ENCODE results near the gene VOPP1.

DNA sequence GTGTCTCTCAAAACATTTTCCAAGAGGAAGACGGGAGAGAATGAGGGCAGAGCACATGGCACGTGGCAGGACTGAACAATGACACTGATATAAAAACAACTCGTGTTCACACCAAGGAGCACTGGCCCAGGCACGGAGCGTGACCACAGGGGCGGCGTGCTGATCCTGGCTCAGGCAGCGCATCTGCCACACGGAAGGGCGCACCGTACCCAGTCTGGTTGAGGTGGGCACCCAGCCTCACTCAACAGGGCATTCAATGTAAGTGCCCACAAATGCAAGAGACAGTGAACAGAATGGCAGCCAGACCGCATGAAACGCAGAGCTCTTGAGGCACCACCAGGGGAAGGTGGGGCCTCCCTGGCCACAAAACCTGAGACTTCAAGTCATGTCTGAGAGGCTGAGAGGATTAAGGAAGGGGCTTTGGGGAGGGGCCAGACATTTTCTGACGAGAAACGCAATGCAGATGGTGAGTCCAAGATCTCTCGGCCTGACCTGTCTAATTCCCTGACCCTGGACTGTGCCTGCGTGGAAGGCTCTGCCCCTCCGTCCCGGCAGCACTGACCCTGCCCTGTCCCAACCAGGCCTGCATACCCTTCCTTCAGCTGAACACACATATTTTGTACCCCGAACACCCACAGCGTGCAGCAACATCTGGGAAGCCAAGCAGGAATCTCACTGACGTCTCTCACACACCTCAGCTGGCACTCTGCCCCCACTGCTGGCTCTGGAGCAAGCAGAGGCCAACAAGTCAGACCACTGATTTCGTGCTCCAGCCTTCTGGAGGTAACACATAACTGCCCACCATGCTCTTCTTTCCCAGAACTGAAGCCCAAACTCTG lies 35.5 kb downstream of the VOPP1 start:
- TF ChIP-seq, protein P1, sequence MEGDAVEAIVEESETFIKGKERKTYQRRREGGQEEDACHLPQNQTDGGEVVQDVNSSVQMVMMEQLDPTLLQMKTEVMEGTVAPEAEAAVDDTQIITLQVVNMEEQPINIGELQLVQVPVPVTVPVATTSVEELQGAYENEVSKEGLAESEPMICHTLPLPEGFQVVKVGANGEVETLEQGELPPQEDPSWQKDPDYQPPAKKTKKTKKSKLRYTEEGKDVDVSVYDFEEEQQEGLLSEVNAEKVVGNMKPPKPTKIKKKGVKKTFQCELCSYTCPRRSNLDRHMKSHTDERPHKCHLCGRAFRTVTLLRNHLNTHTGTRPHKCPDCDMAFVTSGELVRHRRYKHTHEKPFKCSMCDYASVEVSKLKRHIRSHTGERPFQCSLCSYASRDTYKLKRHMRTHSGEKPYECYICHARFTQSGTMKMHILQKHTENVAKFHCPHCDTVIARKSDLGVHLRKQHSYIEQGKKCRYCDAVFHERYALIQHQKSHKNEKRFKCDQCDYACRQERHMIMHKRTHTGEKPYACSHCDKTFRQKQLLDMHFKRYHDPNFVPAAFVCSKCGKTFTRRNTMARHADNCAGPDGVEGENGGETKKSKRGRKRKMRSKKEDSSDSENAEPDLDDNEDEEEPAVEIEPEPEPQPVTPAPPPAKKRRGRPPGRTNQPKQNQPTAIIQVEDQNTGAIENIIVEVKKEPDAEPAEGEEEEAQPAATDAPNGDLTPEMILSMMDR (conservative IDR thresholded peaks at IDR 0.05; ENCODE audit: low read depth, low read length): no peak
- no peak for TF ChIP-seq EZH2phosphoT487 (IDR thresholded peaks at IDR 0.05; ENCODE audit: borderline replicate concordance, low read length)
- TF ChIP-seq EZH2 (IDR thresholded peaks at IDR 0.05; ENCODE audit: low read length, unreplicated experiment): no peak
